GM19099 (cell line): ENCODE results near the gene PPP1R37.

Experiments
- POLR2A ChIP-seq: IDR thresholded peaks from 3 replicates; pipeline ENCODE4 v1.6.1; 2011; ENCODE audit warnings: low read depth; ENCODE audit not compliant: insufficient read length; ENCODE audit errors: extremely low read depth

PPP1R37 gene

GRCh38 chr19:45144431-45145269 is 51.7 kb downstream of the PPP1R37 start:
- TF ChIP-seq POLR2A, result no peak

GRCh38 chr19:45145270-45146189 is 52.6 kb downstream of the PPP1R37 start:
- no peak for TF ChIP-seq POLR2A

GRCh38 chr19:45146251-45146650 is 53.3 kb downstream of the PPP1R37 start:
- no peak for TF ChIP-seq POLR2A

- no peak for TF ChIP-seq POLR2A
Measured at GRCh38 chr19:45146741-45147205, 53.8 kb downstream of the PPP1R37 start.

- no peak for TF ChIP-seq POLR2A
Measured at GRCh38 chr19:45147835-45148676, 55.1 kb downstream of the PPP1R37 start.

GRCh38 chr19:45149129-45149528 is 56.1 kb downstream of the PPP1R37 start:
- no peak for TF ChIP-seq POLR2A

- no peak for TF ChIP-seq POLR2A
Measured at GRCh38 chr19:45150180-45150579, 57.2 kb downstream of the PPP1R37 start.

GRCh38 chr19:45150751-45151281 is 57.8 kb downstream of the PPP1R37 start:
- TF ChIP-seq POLR2A, result no peak

GRCh38 chr19:45151320-45151719 is 58.3 kb downstream of the PPP1R37 start:
- TF ChIP-seq POLR2A, result no peak

GRCh38 chr19:45151821-45152503 is 59.0 kb downstream of the PPP1R37 start:
- no peak for TF ChIP-seq POLR2A

GRCh38 chr19:45152504-45153338 is 59.7 kb downstream of the PPP1R37 start:
- no peak for TF ChIP-seq POLR2A

GRCh38 chr19:45153339-45154063 is 60.5 kb downstream of the PPP1R37 start:
- TF ChIP-seq POLR2A, result no peak

GRCh38 chr19:45154064-45154827 is 61.3 kb downstream of the PPP1R37 start:
- no peak for TF ChIP-seq POLR2A
